ENCODE data around the gene ERCC6L2.

- TF ChIP-seq TSHZ2 (CRISPR knock-in tag; IDR thresholded peaks at IDR 0.05), result no peak
- TF ChIP-seq ARNTL (CRISPR knock-in tag; IDR thresholded peaks at IDR 0.05; ENCODE audit: borderline replicate concordance, low read depth), result no peak
- no peak for TF ChIP-seq ZC3H10 (CRISPR knock-in tag; IDR thresholded peaks at IDR 0.05)
- no peak for TF ChIP-seq CSDC2 (CRISPR knock-in tag; IDR thresholded peaks at IDR 0.05)
- no peak for TF ChIP-seq ZNF8 (CRISPR knock-in tag; IDR thresholded peaks at IDR 0.05)
- TF ChIP-seq BACH2 (CRISPR knock-in tag; IDR thresholded peaks at IDR 0.05; ENCODE audit: borderline replicate concordance), result no peak
- no peak for TF ChIP-seq ZFP3 (CRISPR knock-in tag; IDR thresholded peaks at IDR 0.05)
- TF ChIP-seq, protein P1, sequence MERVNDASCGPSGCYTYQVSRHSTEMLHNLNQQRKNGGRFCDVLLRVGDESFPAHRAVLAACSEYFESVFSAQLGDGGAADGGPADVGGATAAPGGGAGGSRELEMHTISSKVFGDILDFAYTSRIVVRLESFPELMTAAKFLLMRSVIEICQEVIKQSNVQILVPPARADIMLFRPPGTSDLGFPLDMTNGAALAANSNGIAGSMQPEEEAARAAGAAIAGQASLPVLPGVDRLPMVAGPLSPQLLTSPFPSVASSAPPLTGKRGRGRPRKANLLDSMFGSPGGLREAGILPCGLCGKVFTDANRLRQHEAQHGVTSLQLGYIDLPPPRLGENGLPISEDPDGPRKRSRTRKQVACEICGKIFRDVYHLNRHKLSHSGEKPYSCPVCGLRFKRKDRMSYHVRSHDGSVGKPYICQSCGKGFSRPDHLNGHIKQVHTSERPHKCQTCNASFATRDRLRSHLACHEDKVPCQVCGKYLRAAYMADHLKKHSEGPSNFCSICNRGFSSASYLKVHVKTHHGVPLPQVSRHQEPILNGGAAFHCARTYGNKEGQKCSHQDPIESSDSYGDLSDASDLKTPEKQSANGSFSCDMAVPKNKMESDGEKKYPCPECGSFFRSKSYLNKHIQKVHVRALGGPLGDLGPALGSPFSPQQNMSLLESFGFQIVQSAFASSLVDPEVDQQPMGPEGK (CRISPR knock-in tag; IDR thresholded peaks at IDR 0.05; ENCODE audit: borderline replicate concordance), result no peak
- TF ChIP-seq ZFP30 (CRISPR knock-in tag; IDR thresholded peaks at IDR 0.05), result no peak
- TF ChIP-seq, protein P2, sequence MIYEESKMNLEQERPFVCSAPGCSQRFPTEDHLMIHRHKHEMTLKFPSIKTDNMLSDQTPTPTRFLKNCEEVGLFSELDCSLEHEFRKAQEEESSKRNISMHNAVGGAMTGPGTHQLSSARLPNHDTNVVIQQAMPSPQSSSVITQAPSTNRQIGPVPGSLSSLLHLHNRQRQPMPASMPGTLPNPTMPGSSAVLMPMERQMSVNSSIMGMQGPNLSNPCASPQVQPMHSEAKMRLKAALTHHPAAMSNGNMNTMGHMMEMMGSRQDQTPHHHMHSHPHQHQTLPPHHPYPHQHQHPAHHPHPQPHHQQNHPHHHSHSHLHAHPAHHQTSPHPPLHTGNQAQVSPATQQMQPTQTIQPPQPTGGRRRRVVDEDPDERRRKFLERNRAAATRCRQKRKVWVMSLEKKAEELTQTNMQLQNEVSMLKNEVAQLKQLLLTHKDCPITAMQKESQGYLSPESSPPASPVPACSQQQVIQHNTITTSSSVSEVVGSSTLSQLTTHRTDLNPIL (CRISPR knock-in tag; IDR thresholded peaks at IDR 0.05; ENCODE audit: low read depth), result no peak
- TF ChIP-seq RARB (CRISPR knock-in tag; IDR thresholded peaks at IDR 0.05), result no peak
- TF ChIP-seq TOX (CRISPR knock-in tag; IDR thresholded peaks at IDR 0.05; ENCODE audit: borderline replicate concordance), result no peak
These were observed 90.8 kb downstream of the ERCC6L2 start for GRCh38 chr9:95966306-95966705.
